Right ventricle myocardium inferior (tissue), 1 donor: ENCODE data around the gene OR6C6. TPM values are rescaled to one million over a fixed set of nuclear protein-coding genes. Genes with fewer than 3 reads are reported as not detected.
"Not testable (repeated sequence)": the region's sequence is repeated elsewhere in the genome, so short reads cannot be mapped to it uniquely, and the experiment has no call there.

Experiments used
- ATAC-seq: fragments of 200-7000 bp; cut with Tn5 transposase; one replicate; pipeline ENCODE4 v1.9.1; 2020; ENCODE audit warnings: mild to moderate bottlenecking, moderate library complexity
- DNase-seq: peaks from one replicate; pipeline ENCODE4 v3.0.0; 2021; ENCODE audit errors: missing footprints
- intact Hi-C: fragments of 100-400 bp; cut with DNase I; formaldehyde crosslinking; loops from one replicate; pipeline ENCODE4 v1.11.0; 2022
- long read RNA-seq: library from polyadenylated mRNA; unstranded; transcript quantifications from one replicate; pipeline ENCODE4 v2.0.0, GENCODE V29; 2021
- total RNA-seq: library from RNA; stranded (reverse); fragmentation: NEBNext Ultra II Directional; extraction: Animal tissue kit (Norgen Biotek cat#: 25700); gene quantifications from one replicate; pipeline ENCODE4 v1.2.1, GENCODE V29; 2021
- donor health status: DM: no; HTN: yes; CAD: no; lungs with severe emphysema.

OR6C6 gene
- not detected for total RNA-seq
- long read RNA-seq: 0 reads

DNA sequence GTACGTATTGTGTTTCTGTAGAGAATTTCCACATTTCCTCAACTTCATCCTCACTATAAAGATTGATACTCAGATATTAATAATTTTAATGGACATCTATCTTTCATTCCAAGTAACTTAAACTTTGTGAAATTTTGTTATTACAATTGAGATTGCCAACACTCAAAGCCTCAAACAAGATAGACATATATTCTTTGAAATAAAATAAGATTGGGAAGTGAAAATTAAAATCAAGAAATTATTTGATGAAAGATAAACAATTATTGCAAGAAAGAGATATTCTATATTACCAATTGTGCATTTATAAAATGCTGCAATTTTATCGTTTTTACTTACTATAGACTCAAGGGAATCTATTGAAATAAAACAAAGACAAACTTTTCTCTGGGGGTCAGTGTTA lies at the start of gene OR6C6:
TSS of gene OR6C6 (minus strand) at position 101 of the 400 bp plus-strand sequence. CDS start 1,337 bp downstream, outside the sequence.
- DNase-seq (no peak), ATAC-seq (no peak)
- intact Hi-C loops: no loop called here

GRCh38 chr12:55336002-55336401 lies 39.6 kb upstream of the OR6C6 start:
- DNase-seq (no peak), ATAC-seq (no peak)
- intact Hi-C loops: no loop called here

GRCh38 chr12:55330446-55330845 lies 34.1 kb upstream of the OR6C6 start, which contains the start of gene OR6C3:
OR6C3 (plus strand) TSS chr12:55330746; CDS start chr12:55331701, 955 bp downstream.
- intact Hi-C loops: no loop called here
- ATAC-seq (no peak), DNase-seq (no peak)

DNA sequence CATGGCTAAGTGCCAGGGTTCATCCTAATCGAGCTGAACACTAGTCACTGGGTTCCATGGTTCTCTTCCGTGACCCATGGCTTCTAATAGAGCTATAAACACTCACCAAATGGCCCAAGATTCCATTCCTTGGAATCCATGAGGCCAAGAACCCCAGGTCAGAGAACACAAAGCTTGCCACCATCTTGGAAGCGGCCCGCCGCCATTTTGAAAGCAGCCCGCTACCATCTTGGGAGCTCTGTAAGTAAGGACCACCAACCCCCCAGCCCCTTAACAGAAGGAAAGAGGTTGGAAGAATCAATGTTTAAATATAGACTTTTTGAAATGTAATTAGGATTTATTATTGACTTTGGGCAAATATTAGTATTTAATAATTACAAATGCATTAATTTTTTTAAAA lies 29.4 kb upstream of the OR6C6 start:
- ATAC-seq, intact Hi-C loops, DNase-seq: not testable (repeated sequence)

GRCh38 chr12:55320201-55320600 lies 23.8 kb upstream of the OR6C6 start:
- DNase-seq (no peak), ATAC-seq (no peak)
- intact Hi-C loops: no loop called here

- no peak for ATAC-seq
- intact Hi-C loops: no loop called here
- no peak for DNase-seq
These were observed 17.7 kb upstream of the OR6C6 start, which contains the start of gene OR6C1 for GRCh38 chr12:55314043-55314442. OR6C1 (plus strand) TSS chr12:55314343; CDS start chr12:55320600, 6,257 bp downstream.

- no peak for DNase-seq
- intact Hi-C loops: no loop called here
- no peak for ATAC-seq
These were observed 6.4 kb downstream of the OR6C6 start for GRCh38 chr12:55289999-55290398.

DNA sequence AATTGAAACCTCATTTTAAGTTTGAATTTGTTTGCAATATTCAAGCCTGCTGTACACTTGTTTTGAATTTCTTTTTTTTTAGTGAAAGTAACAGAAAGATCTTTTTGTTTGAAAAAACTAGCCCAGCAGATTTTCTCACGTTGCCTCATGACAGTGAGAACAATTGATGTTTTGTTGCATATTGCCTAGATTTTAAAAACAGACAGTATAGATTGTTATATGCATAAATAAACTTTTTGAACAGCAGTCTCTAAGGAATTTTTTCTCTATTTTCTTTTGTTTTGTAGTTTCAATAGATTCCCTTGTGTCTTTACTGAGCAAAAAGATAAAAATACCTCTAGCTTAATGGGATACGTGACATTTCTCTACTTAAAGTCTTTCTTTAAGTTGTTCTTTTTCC lies 15.4 kb downstream of the OR6C6 start:
- DNase-seq (no peak), ATAC-seq (no peak)
- intact Hi-C loops: no loop called here

DNA sequence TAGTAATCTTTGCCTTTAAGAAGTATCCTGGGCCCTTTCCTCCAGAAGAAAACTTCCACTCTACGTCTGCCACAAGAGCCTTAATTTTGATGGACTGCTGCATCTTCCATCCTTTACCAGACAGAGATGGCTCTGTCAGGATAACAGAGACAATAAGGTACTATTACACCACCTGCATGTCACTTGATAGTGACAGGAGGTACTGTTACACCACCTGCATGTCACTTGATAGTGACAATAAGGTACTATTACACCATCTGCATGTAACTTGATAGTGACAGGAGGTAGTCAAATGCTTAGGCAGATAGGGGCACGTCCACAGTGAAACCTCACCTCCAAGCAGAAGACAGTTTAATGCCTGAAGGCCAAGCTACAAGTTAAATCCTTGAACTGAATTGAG lies 38.1 kb downstream of the OR6C6 start:
- intact Hi-C loops: no loop called here
- DNase-seq (no peak), ATAC-seq (no peak)

GRCh38 chr12:55256831-55257230 lies 39.5 kb downstream of the OR6C6 start:
- ATAC-seq: no peak

DNA sequence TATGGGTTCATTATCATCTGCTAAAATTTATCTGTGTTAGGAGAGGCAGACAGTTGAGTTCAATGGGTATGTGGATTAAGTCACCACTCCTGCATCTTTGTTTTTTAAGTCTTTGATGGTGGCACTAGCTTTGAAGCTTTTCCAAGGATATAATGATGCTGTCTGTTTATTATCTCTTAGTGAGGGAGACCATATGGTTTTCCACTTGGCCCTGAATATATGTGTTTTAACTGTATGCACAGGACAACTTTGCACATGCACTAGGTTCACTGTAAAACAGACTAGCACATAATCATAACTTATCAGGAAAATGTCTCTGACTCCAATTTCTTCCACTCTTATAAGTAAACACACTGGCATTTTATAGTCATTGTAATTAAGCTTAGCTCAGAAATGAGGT lies 43.1 kb downstream of the OR6C6 start:
- ATAC-seq: no peak
- intact Hi-C loops: no loop called here
- no peak for DNase-seq

More at GRCh38 chr12:55256831-55257230, 39.5 kb downstream of the OR6C6 start:
- intact Hi-C loops: no loop called here
- DNase-seq: no peak

- ATAC-seq (no peak), DNase-seq (no peak)
- intact Hi-C loops: no loop called here
These were observed 45.4 kb downstream of the OR6C6 start for GRCh38 chr12:55250944-55251343.

DNA sequence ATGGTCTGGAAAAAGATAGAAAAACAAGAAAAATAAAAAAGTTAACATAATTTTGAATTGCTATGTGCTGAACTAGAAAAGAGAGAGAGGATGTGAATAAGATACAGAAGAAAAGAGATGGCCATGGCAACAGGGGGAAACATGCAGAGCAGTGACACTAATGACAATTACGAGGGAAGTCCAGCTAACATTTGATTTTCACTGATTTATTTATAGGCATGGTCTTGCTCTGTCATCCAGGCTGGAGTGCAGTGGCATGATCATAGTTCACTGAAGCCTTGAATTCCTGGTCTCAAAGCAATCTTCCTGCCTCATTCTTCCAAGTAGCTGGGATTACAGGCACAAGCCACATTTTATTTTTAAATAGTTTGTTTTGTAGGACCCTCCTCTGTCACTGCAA lies 50.2 kb downstream of the OR6C6 start:
- intact Hi-C loops: no loop called here
- ATAC-seq (no peak), DNase-seq (peak; percentile 34)

DNA sequence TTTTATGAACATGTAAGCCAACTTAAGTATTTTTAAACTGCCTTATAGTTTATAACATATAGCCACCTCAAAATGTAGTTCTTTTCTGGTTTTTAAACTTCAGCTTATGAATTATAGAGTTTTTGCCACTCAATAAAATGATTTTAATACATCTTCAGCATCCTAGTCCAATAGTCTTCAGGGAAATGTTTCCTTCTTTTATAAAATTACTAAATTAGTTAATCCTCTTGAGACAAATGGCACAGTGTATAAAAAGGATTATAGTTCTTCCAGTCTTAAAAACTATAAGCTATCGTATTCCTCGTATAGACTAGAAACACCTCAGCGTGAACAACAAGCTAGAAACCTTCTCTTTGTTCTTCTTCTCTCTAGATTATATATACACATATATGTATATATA lies 52.1 kb downstream of the OR6C6 start, which contains the start of gene OR6C74:
TSS of gene OR6C74 (plus strand) at position 301 of the 400 bp plus-strand sequence. CDS start 2,679 bp downstream, outside the sequence.
- ATAC-seq (no peak), DNase-seq (no peak)
- intact Hi-C loops: no loop called here

Other genes with a start within 250 kb of the OR6C6 start
- not detected for gene OR9K2, start 170.2 kb downstream of the OR6C6 start, total RNA-seq
- not detected for gene OR10A7, start 75.5 kb downstream of the OR6C6 start, total RNA-seq
- gene OR6C74, start 52.0 kb downstream of the OR6C6 start, total RNA-seq: not detected
- gene OR6C1, start 17.8 kb upstream of the OR6C6 start, total RNA-seq: not detected
- not detected for gene OR6C3, start 34.2 kb upstream of the OR6C6 start, total RNA-seq
- gene OR6C75, start 66.4 kb upstream of the OR6C6 start, total RNA-seq: not detected
- not detected for gene OR6C65, start 104.0 kb upstream of the OR6C6 start, total RNA-seq
- not detected for gene OR6C76, start 129.7 kb upstream of the OR6C6 start, total RNA-seq
- gene OR6C2, start 147.5 kb upstream of the OR6C6 start, total RNA-seq: not detected
- gene OR6C70, start 173.6 kb upstream of the OR6C6 start, total RNA-seq: not detected
- not detected for gene OR6C68, start 195.8 kb upstream of the OR6C6 start, total RNA-seq